PC-3 (cell line): ENCODE measurements around the gene ELK4. TPM values are rescaled to one million over a fixed set of nuclear protein-coding genes. Genes with fewer than 3 reads are reported as not detected.

ENCODE experiments used
- ATAC-seq: fragments of 200-7000 bp; cut with Tn5 transposase; 2 replicates; pipeline ENCODE4 v1.9.1; 2020; ENCODE audit warnings: mild to moderate bottlenecking, moderate library complexity
- BruUV-seq: library from RNA; stranded (reverse); fragments of 400-500 nt; replicated peaks from 2 replicates; lab custom pipeline; 2021; lab: Mats Ljungman, UMichigan
- CTCF ChIA-PET: fragments of 300-600 bp; sonication (Branson Sonifier 250); formaldehyde crosslinking; loops from one replicate; lab custom pipeline; 2022; ENCODE audit warnings: antibody characterized with exemption; lab: Charles Lee
- POLR2A ChIA-PET: fragments of 300-600 bp; sonication (Branson Sonifier 250); formaldehyde crosslinking; loops from one replicate; lab custom pipeline; 2022; ENCODE audit warnings: antibody characterized with exemption; ENCODE audit not compliant: unreplicated experiment; lab: Charles Lee
- DNase-seq: peaks from one replicate; pipeline ENCODE4 v3.0.0-alpha.2; 2015
- H2AFZ ChIP-seq: fragments of 300-600 bp; sonication (generic); 2 replicates; pipeline ENCODE4 v1.6.0; 2016; ENCODE audit warnings: antibody characterized with exemption, low read length
- H3F3A ChIP-seq: fragments of 300-600 bp; sonication (generic); one replicate; pipeline ENCODE4 v1.6.0; 2017; ENCODE audit warnings: antibody characterized with exemption, low read length, control low read depth, mild to moderate bottlenecking; ENCODE audit not compliant: unreplicated experiment
- H3K27ac ChIP-seq: fragments of 300-600 bp; sonication (generic); 2 replicates; pipeline ENCODE4 v1.5.1; 2016; ENCODE audit warnings: mild to moderate bottlenecking, low read length
- H3K27me3 ChIP-seq: fragments of 300-600 bp; sonication (generic); 2 replicates; pipeline ENCODE4 v1.6.1; 2016; ENCODE audit warnings: low read length, mixed read lengths
- H3K36me3 ChIP-seq: fragments of 300-600 bp; sonication (generic); 2 replicates; pipeline ENCODE4 v1.6.1; 2016; ENCODE audit warnings: low read depth, mixed run types, low read length, mixed read lengths
- H3K4me1 ChIP-seq: fragments of 300-600 bp; sonication (generic); 2 replicates; pipeline ENCODE4 v1.5.1; 2016; ENCODE audit warnings: low read length; ENCODE audit not compliant: insufficient read depth
- H3K4me2 ChIP-seq: fragments of 300-600 bp; sonication (generic); 2 replicates; pipeline ENCODE4 v1.6.0; 2016; ENCODE audit warnings: low read length
- H3K4me3 ChIP-seq: fragments of 300-600 bp; sonication (generic); 2 replicates; pipeline ENCODE4 v1.5.1; 2016; ENCODE audit warnings: mild to moderate bottlenecking, low read length, mixed read lengths
- H3K79me2 ChIP-seq: fragments of 300-600 bp; sonication (generic); 2 replicates; pipeline ENCODE4 v1.6.1; 2017; ENCODE audit warnings: low read length, mixed read lengths
- H3K9ac ChIP-seq: fragments of 300-600 bp; sonication (generic); 2 replicates; pipeline ENCODE4 v1.6.0; 2016; ENCODE audit warnings: mild to moderate bottlenecking, low read length
- H3K9me2 ChIP-seq: fragments of 300-600 bp; sonication (generic); replicated peaks from 2 replicates; pipeline ENCODE4 v1.6.1; 2016; ENCODE audit warnings: mixed run types, low read length, mixed read lengths
- H3K9me3 ChIP-seq: fragments of 300-600 bp; sonication (generic); 2 replicates; pipeline ENCODE4 v1.6.1; 2016; ENCODE audit warnings: low read length, mixed read lengths
- H4K20me1 ChIP-seq: fragments of 300-600 bp; sonication (generic); 2 replicates; pipeline ENCODE4 v1.6.1; 2016; ENCODE audit warnings: low read length, mixed read lengths
- EZH2 ChIP-seq: fragments of 300-600 bp; sonication (generic); IDR thresholded peaks from one replicate; pipeline ENCODE4 v1.6.1; 2017; ENCODE audit warnings: antibody characterized with exemption, mild to moderate bottlenecking, low read length; ENCODE audit not compliant: unreplicated experiment
- EZH2phosphoT487 ChIP-seq: fragments of 300-600 bp; sonication (generic); IDR thresholded peaks from 2 replicates; pipeline ENCODE4 v1.6.1; 2018; ENCODE audit warnings: mild to moderate bottlenecking, antibody characterized with exemption, low read length, borderline replicate concordance
- intact Hi-C: fragments of 100-400 bp; cut with micrococcal nuclease; formaldehyde crosslinking; loops from 2 replicates; pipeline ENCODE4 v1.9.0; 2023
- total RNA-seq: library from RNA; depleted of rRNA; stranded (reverse); fragments of >200 nt; gene quantifications from 2 replicates; pipeline ENCODE4 v1.2.3, GENCODE V29; 2014
- TF ChIP-seq, protein P1 (sequence below): fragments of 300-600 bp; sonication (generic); conservative IDR thresholded peaks from 2 replicates; pipeline ENCODE4 v1.5.1; 2017; ENCODE audit warnings: antibody characterized with exemption, low read depth, mild to moderate bottlenecking, low read length

The ELK4 gene
- total RNA-seq, 1 experiment from 2014 or later, result 16.3 TPM

DNA sequence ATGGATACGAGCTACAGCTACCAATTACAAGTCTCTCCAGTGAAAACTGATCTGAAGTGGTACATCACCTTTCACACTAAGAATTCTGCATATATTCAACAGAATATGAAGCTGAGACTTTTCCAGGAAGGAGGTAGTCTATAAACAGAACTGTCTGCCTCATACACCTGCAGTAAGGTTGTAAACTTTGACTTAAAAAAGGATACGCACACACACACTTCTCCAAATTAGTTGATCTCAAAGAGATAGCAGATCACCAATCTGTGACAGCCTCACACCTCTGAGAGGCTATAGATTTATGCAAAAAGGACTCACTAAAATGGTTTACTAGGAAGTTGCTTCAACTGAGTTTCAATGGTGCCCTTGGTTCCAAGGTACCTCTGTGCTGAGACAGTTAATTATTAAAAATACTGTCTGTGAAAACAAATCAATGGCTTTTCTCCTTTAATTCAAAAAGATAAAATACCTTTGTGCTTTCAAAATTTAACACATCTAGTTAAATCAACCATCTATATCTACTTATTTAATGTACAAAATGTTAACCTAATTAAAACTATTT lies 17.9 kb downstream of the ELK4 start:
- Histone ChIP-seq H3F3A (no peaks in the 10 kb centered on the region), H4K20me1 (no peaks in the 10 kb centered on the region), H3K9me3 (no peaks in the 10 kb centered on the region), H3K27me3 (no peaks in the 10 kb centered on the region), H2AFZ (no peak overlapping the region), H3K4me2 (no peak overlapping the region), H3K9ac (no peak overlapping the region), H3K79me2 (peaks cover 11% of the 10 kb centered on the region; the same call in 1 of the 2 replicates), H3K27ac (no peak overlapping the region), H3K4me1 (peaks cover 20% of the 10 kb centered on the region), H3K4me3 (no peak overlapping the region), H3K36me3 (peaks cover 49% of the 10 kb centered on the region), H3K9me2 (no peaks in the 10 kb centered on the region)
- intact Hi-C loops, result no loop called here
- ChIA-PET POLR2A (no interaction called here), CTCF (no interaction called here)
- ATAC-seq (no peak), DNase-seq (no peak)
- BruUV-seq, result no TSS peak
- TF ChIP-seq, protein P1, sequence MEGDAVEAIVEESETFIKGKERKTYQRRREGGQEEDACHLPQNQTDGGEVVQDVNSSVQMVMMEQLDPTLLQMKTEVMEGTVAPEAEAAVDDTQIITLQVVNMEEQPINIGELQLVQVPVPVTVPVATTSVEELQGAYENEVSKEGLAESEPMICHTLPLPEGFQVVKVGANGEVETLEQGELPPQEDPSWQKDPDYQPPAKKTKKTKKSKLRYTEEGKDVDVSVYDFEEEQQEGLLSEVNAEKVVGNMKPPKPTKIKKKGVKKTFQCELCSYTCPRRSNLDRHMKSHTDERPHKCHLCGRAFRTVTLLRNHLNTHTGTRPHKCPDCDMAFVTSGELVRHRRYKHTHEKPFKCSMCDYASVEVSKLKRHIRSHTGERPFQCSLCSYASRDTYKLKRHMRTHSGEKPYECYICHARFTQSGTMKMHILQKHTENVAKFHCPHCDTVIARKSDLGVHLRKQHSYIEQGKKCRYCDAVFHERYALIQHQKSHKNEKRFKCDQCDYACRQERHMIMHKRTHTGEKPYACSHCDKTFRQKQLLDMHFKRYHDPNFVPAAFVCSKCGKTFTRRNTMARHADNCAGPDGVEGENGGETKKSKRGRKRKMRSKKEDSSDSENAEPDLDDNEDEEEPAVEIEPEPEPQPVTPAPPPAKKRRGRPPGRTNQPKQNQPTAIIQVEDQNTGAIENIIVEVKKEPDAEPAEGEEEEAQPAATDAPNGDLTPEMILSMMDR, result no peak
- no peak for TF ChIP-seq EZH2phosphoT487
- no peak for TF ChIP-seq EZH2

DNA sequence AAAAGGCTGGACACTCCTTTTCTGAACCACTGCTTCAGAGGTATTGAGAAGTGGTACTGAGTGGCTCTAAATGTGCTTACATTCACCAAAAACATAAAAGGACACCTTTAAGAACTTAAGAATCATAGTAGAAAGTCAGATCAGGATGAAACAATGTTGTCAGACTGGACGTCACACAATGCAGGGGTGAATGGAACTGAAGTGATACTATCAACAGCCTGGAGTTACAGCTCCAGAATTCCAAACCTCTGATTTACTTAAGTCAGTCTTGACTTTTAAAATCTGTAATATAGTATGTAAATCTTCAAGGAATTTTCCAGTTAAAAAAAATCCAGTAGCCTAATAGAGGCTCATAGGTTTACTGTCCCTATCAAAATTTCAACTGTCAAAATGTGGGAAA lies 19.3 kb downstream of the ELK4 start:
- Histone ChIP-seq H3K9ac (no peak overlapping the region), H3K9me3 (no peaks in the 10 kb centered on the region), H2AFZ (no peak overlapping the region), H3K36me3 (peaks cover 44% of the 10 kb centered on the region), H3F3A (no peaks in the 10 kb centered on the region), H3K79me2 (peaks cover 16% of the 10 kb centered on the region; the same call in 1 of the 2 replicates), H3K4me2 (no peak overlapping the region), H3K27me3 (no peaks in the 10 kb centered on the region), H3K4me1 (peaks cover 20% of the 10 kb centered on the region), H3K9me2 (no peaks in the 10 kb centered on the region), H3K27ac (no peak overlapping the region), H4K20me1 (no peaks in the 10 kb centered on the region), H3K4me3 (no peak overlapping the region)
- ChIA-PET POLR2A (no interaction called here), CTCF (interaction anchor here (1.0 kb wide), 1 partner anchor 20 kb away, joined by 4 read pairs; no protein-coding TSS in a partner anchor)
- ATAC-seq (no peak), DNase-seq (no peak)
- intact Hi-C loops, result no loop called here
- BruUV-seq, result no TSS peak
- TF ChIP-seq, protein P1, result no peak
- TF ChIP-seq EZH2 (no peak), EZH2phosphoT487 (no peak)

GRCh38 chr1:205612104-205612503 lies 19.7 kb downstream of the ELK4 start:
- POLR2A ChIA-PET, result no interaction called here

More at GRCh38 chr1:205612104-205612503, 19.7 kb downstream of the ELK4 start:
- Histone ChIP-seq H3K27me3 (no peaks in the 10 kb centered on the region), H4K20me1 (no peaks in the 10 kb centered on the region), H3K27ac (no peak overlapping the region), H3K9me3 (no peaks in the 10 kb centered on the region), H3K79me2 (peaks cover 16% of the 10 kb centered on the region; the same call in 1 of the 2 replicates), H2AFZ (no peak overlapping the region), H3K4me2 (no peak overlapping the region), H3K36me3 (peaks cover 41% of the 10 kb centered on the region), H3K4me3 (no peak overlapping the region), H3K9me2 (no peaks in the 10 kb centered on the region), H3K9ac (no peak overlapping the region), H3F3A (no peaks in the 10 kb centered on the region), H3K4me1 (peaks cover 20% of the 10 kb centered on the region)
- TF ChIP-seq EZH2 (no peak), EZH2phosphoT487 (no peak)
- TF ChIP-seq, protein P1, result no peak
- no peak for DNase-seq
- BruUV-seq, result no TSS peak
- no peak for ATAC-seq
- intact Hi-C loops, result no loop called here
- CTCF ChIA-PET, result interaction anchor here (1.0 kb wide), 1 partner anchor 21 kb away, joined by 4 read pairs; no protein-coding TSS in a partner anchor
